ENCODE measurements around the gene HS3ST5. TPM values are rescaled to one million over a fixed set of nuclear protein-coding genes. Genes with fewer than 3 reads are reported as not detected.

Gene HS3ST5
- total and polyA plus RNA-seq, 2 donors (not counting 1 experiment from before 2014, with no cell fraction given), result under 0.01 TPM; not detected in 1

DNA sequence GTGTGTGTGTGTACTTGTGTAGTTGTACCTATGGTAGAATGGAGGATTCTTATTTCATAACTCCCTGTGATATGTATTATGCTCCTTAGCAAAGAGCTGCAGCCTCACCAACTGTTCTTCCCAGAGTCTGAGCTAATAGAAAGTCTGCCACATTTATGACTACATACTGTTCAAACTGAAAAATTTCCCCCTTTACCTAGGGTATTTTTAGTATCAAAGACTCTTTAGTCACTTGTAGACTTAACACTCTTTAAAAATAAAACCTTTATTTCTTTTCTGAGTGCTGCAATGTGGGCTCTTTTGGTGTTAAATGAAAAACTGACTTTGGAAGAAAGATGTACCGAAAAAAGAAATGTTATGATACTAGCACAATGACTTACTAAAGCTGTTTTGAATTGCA lies 39.6 kb upstream of the HS3ST5 start:
- no peak for DNase-seq (ENCODE audit: low read depth in 2 of 2)
- Histone ChIP-seq H3K27ac (ENCODE audit: insufficient read depth, low read length) (no peak overlapping the region), H3K4me2 (ENCODE audit: extremely low read depth, insufficient read depth, low read length) (no peak overlapping the region), H3K9me3 (ENCODE audit: control insufficient read depth, insufficient read depth, low read depth, low read length) (no peaks in the 10 kb centered on the region), H3K9ac (ENCODE audit: insufficient read depth, low read length) (no peak overlapping the region), H3K27me3 (ENCODE audit: control insufficient read depth, insufficient read depth, low read length) (no peaks in the 10 kb centered on the region), H4K20me1 (ENCODE audit: control insufficient read depth, extremely low read depth, insufficient read depth, low read length) (no peaks in the 10 kb centered on the region), H3K79me2 (ENCODE audit: control insufficient read depth, insufficient read depth, low read length) (no peaks in the 10 kb centered on the region), H2AFZ (ENCODE audit: low read length) (no peak overlapping the region), H3K36me3 (ENCODE audit: control insufficient read depth, insufficient read depth, low read length) (no peaks in the 10 kb centered on the region), H3K4me1 (ENCODE audit: control insufficient read depth, extremely low read depth, insufficient read depth, low read length) (no peaks in the 10 kb centered on the region), H3K4me3 (replicated peaks in 1 of 4; ENCODE audit: control extremely low read depth in 1 of 4, insufficient read depth in 1 of 4, low read depth in 3 of 4, low read length in 4 of 4) (no peak overlapping the region)
- TF ChIP-seq EZH2 (IDR thresholded peaks at IDR 0.05; ENCODE audit: low read length, missing control alignments), result no peak
- TF ChIP-seq, protein P1, sequence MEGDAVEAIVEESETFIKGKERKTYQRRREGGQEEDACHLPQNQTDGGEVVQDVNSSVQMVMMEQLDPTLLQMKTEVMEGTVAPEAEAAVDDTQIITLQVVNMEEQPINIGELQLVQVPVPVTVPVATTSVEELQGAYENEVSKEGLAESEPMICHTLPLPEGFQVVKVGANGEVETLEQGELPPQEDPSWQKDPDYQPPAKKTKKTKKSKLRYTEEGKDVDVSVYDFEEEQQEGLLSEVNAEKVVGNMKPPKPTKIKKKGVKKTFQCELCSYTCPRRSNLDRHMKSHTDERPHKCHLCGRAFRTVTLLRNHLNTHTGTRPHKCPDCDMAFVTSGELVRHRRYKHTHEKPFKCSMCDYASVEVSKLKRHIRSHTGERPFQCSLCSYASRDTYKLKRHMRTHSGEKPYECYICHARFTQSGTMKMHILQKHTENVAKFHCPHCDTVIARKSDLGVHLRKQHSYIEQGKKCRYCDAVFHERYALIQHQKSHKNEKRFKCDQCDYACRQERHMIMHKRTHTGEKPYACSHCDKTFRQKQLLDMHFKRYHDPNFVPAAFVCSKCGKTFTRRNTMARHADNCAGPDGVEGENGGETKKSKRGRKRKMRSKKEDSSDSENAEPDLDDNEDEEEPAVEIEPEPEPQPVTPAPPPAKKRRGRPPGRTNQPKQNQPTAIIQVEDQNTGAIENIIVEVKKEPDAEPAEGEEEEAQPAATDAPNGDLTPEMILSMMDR (conservative IDR thresholded peaks at IDR 0.05 in 1 of 2, IDR thresholded peaks at IDR 0.05 in 1 of 2; ENCODE audit: low read depth in 1 of 2, low read length in 2 of 2), result no peak

DNA sequence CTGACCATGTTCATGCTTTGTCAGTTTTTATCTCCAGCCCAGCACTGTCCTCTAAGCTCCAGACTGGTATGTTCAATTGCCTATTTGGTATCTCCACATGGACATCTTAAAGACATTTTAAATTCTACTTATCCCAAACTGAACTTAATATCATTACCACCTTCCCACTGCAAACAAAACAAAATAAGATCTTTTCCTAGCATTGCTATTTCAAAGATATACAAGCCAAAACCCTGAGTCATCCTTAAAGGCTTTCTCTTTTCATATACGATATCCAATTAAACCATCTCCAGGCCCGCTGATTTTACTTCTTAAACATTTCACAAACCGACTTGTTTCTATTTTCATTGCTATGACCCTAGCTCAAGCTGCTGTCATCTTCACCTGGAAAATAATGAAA lies 35.1 kb upstream of the HS3ST5 start:
- H3K27ac ChIP-seq (ENCODE audit: insufficient read depth, low read length), result no peak overlapping the region

DNA sequence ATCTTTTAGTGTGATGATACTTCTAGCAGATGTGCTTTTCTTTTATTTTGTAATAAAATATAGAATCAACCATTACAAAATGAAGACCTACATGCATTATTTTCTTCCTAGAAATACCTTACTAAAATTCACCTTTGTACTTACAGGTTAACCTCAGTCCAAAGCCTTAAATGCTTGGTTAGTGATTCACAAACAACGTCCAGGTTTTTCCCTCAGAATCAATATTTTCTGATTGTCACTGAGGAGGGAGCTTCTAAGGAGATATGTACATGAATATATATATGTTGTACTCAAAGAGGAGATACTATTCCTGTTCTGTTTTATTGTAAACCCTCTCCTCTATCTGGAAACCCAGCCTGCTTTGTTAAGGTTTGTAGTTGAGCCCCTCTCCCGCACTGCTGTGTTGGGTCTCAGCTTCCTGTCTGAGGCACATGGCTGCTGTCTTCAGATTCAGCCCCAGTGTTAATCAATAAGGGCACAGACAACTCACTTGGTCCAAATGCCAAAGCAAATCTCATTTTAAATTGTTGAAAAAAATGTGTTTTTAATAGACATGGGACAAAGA lies 33.9 kb upstream of the HS3ST5 start:
- H2AFZ ChIP-seq (ENCODE audit: low read length), result no peak overlapping the region
- H3K27me3 ChIP-seq (ENCODE audit: control insufficient read depth, insufficient read depth, low read length), result no peaks in the 10 kb centered on the region
- no peak for DNase-seq (ENCODE audit: low read depth in 2 of 2)
- H3K36me3 ChIP-seq (ENCODE audit: control insufficient read depth, insufficient read depth, low read length), result no peaks in the 10 kb centered on the region
- H4K20me1 ChIP-seq (ENCODE audit: control insufficient read depth, extremely low read depth, insufficient read depth, low read length), result no peaks in the 10 kb centered on the region
- TF ChIP-seq EZH2 (IDR thresholded peaks at IDR 0.05; ENCODE audit: low read length, missing control alignments), result no peak
- TF ChIP-seq, protein P1 (conservative IDR thresholded peaks at IDR 0.05 in 1 of 2, IDR thresholded peaks at IDR 0.05 in 1 of 2; ENCODE audit: low read depth in 1 of 2, low read length in 2 of 2), result no peak
- no peak overlapping the region for H3K27ac ChIP-seq (ENCODE audit: insufficient read depth, low read length)
- H3K9ac ChIP-seq (ENCODE audit: insufficient read depth, low read length), result no peak overlapping the region
- no peaks in the 10 kb centered on the region for H3K79me2 ChIP-seq (ENCODE audit: control insufficient read depth, insufficient read depth, low read length)
- H3K4me3 ChIP-seq (replicated peaks in 1 of 4; ENCODE audit: control extremely low read depth in 1 of 4, insufficient read depth in 1 of 4, low read depth in 3 of 4, low read length in 4 of 4), result no peak overlapping the region
- H3K4me2 ChIP-seq (ENCODE audit: extremely low read depth, insufficient read depth, low read length), result no peak overlapping the region
- no peaks in the 10 kb centered on the region for H3K9me3 ChIP-seq (ENCODE audit: control insufficient read depth, insufficient read depth, low read depth, low read length)
- H3K4me1 ChIP-seq (ENCODE audit: control insufficient read depth, extremely low read depth, insufficient read depth, low read length), result no peaks in the 10 kb centered on the region

More for the DNA sequence above, 35.1 kb upstream of the HS3ST5 start:
- Histone ChIP-seq H3K27me3 (ENCODE audit: control insufficient read depth, insufficient read depth, low read length) (no peaks in the 10 kb centered on the region), H3K4me1 (ENCODE audit: control insufficient read depth, extremely low read depth, insufficient read depth, low read length) (no peaks in the 10 kb centered on the region), H4K20me1 (ENCODE audit: control insufficient read depth, extremely low read depth, insufficient read depth, low read length) (no peaks in the 10 kb centered on the region), H3K79me2 (ENCODE audit: control insufficient read depth, insufficient read depth, low read length) (no peaks in the 10 kb centered on the region), H3K4me3 (replicated peaks in 1 of 4; ENCODE audit: control extremely low read depth in 1 of 4, insufficient read depth in 1 of 4, low read depth in 3 of 4, low read length in 4 of 4) (no peak overlapping the region), H3K36me3 (ENCODE audit: control insufficient read depth, insufficient read depth, low read length) (no peaks in the 10 kb centered on the region), H3K9me3 (ENCODE audit: control insufficient read depth, insufficient read depth, low read depth, low read length) (no peaks in the 10 kb centered on the region), H3K4me2 (ENCODE audit: extremely low read depth, insufficient read depth, low read length) (no peak overlapping the region), H2AFZ (ENCODE audit: low read length) (no peak overlapping the region), H3K9ac (ENCODE audit: insufficient read depth, low read length) (no peak overlapping the region)
- TF ChIP-seq EZH2 (IDR thresholded peaks at IDR 0.05; ENCODE audit: low read length, missing control alignments), result no peak
- TF ChIP-seq, protein P1 (conservative IDR thresholded peaks at IDR 0.05 in 1 of 2, IDR thresholded peaks at IDR 0.05 in 1 of 2; ENCODE audit: low read depth in 1 of 2, low read length in 2 of 2), result no peak
- peak in 1 of 2 donors; percentile 15 for DNase-seq (ENCODE audit: low read depth in 2 of 2)

All from fibroblast of lung (primary cell).